Cardiac fibroblast (primary cell): ENCODE measurements around the gene AGR3.
A peak's percentile ranks its signal among the peaks of the same experiment; 100 is the strongest.

Source experiments
- DNase-seq, 2 donors: peaks; one replicate each; pipeline versions ENCODE4 v3.0.0 to v3.0.0-alpha.2; 2010; ENCODE audit warnings: low read depth in 2 of 2
- H3K4me3 ChIP-seq, 2 donors: replicated peaks in 1 of 2; 1 replicate in 1 of 2; 2 replicates in 1 of 2; pipeline ENCODE4 v1.5.1; 2011; ENCODE audit warnings: low read depth in 2 of 2, low read length in 2 of 2, mild to moderate bottlenecking in 2 of 2, moderate library complexity in 1 of 2
- TF ChIP-seq, protein P1 (sequence below): IDR thresholded peaks from one replicate; pipeline ENCODE4 v1.5.1; 2011; ENCODE audit warnings: low read depth, mild to moderate bottlenecking, low read length, inconsistent platforms

Gene AGR3

GRCh38 chr7:16810573-16810972 lies 71.2 kb downstream of the AGR3 start:
- no peak for DNase-seq
- no peak overlapping the region for H3K4me3 ChIP-seq
- TF ChIP-seq, protein P1, sequence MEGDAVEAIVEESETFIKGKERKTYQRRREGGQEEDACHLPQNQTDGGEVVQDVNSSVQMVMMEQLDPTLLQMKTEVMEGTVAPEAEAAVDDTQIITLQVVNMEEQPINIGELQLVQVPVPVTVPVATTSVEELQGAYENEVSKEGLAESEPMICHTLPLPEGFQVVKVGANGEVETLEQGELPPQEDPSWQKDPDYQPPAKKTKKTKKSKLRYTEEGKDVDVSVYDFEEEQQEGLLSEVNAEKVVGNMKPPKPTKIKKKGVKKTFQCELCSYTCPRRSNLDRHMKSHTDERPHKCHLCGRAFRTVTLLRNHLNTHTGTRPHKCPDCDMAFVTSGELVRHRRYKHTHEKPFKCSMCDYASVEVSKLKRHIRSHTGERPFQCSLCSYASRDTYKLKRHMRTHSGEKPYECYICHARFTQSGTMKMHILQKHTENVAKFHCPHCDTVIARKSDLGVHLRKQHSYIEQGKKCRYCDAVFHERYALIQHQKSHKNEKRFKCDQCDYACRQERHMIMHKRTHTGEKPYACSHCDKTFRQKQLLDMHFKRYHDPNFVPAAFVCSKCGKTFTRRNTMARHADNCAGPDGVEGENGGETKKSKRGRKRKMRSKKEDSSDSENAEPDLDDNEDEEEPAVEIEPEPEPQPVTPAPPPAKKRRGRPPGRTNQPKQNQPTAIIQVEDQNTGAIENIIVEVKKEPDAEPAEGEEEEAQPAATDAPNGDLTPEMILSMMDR: no peak

GRCh38 chr7:16810112-16810511 lies 71.7 kb downstream of the AGR3 start:
- peak in 1 of 2 donors; percentile 12 for DNase-seq
- H3K4me3 ChIP-seq: no peak overlapping the region
- TF ChIP-seq, protein P1: no peak
